Gastroesophageal sphincter (tissue), 3 donors: ENCODE data around the gene MTERF4.

Experiments used
- CTCF ChIP-seq, 4 experiments: fragments of 200-600 bp in 2 of 4; fragments of 450-650 bp in 2 of 4; sonication (generic) in 1 of 4; IDR thresholded peaks; one replicate each; pipeline ENCODE4 v1.5.1; 2017 to 2019; ENCODE audit warnings: antibody characterized with exemption in 4 of 4, mild to moderate bottlenecking in 2 of 4, moderate library complexity in 2 of 4
- EP300 ChIP-seq: sonication (generic); formaldehyde crosslinking; IDR thresholded peaks from one replicate; pipeline ENCODE4 v1.6.1; 2017; ENCODE audit warnings: antibody characterized with exemption, mild to moderate bottlenecking
- POLR2A ChIP-seq, 2 donors: fragments of 450-650 bp; IDR thresholded peaks; one replicate each; pipeline ENCODE4 v1.6.1; 2017; ENCODE audit warnings: antibody characterized with exemption in 2 of 2, mild to moderate bottlenecking in 2 of 2, moderate library complexity in 1 of 2
- POLR2AphosphoS5 ChIP-seq: sonication (generic); formaldehyde crosslinking; IDR thresholded peaks from one replicate; pipeline ENCODE4 v1.6.1; 2017; ENCODE audit warnings: antibody characterized with exemption

- TF ChIP-seq POLR2AphosphoS5 (no peak), CTCF (IDR thresholded peaks at IDR 0.05) (no peak), POLR2A (IDR thresholded peaks at IDR 0.05) (no peak), EP300 (no peak)
These were observed 18.9 kb upstream of the MTERF4 start for GRCh38 chr2:241121008-241121407.
